Osteoblast (primary cell): ENCODE data around the gene DDX6. TPM values are rescaled to one million over a fixed set of nuclear protein-coding genes. Genes with fewer than 3 reads are reported as not detected.

Source experiments
- DNase-seq: peaks from one replicate; pipeline ENCODE4 v3.0.0; 2011; ENCODE audit warnings: low spot score, mixed read lengths; ENCODE audit not compliant: insufficient read length; ENCODE audit errors: missing footprints
- H2AFZ ChIP-seq: 2 replicates; pipeline ENCODE4 v1.6.0; 2011; ENCODE audit warnings: mild to moderate bottlenecking, low read length
- H3K27ac ChIP-seq: 2 replicates; pipeline ENCODE4 v1.5.1; 2011; ENCODE audit warnings: mild to moderate bottlenecking, low read depth, low read length, moderate library complexity
- H3K27me3 ChIP-seq: 2 replicates; pipeline ENCODE4 v1.6.0; 2012; ENCODE audit warnings: mild to moderate bottlenecking, control low read depth, inconsistent platforms, low read length, moderate library complexity; ENCODE audit not compliant: insufficient read depth
- H3K36me3 ChIP-seq: 2 replicates; pipeline ENCODE4 v1.5.1; 2011; ENCODE audit warnings: mild to moderate bottlenecking, low read length, control low read depth, moderate library complexity; ENCODE audit not compliant: insufficient read depth
- H3K4me1 ChIP-seq: 2 replicates; pipeline ENCODE4 v1.5.1; 2011; ENCODE audit warnings: mild to moderate bottlenecking, low read length, control low read depth, moderate library complexity; ENCODE audit not compliant: insufficient read depth
- H3K4me2 ChIP-seq: 2 replicates; pipeline ENCODE4 v1.6.0; 2011; ENCODE audit warnings: mild to moderate bottlenecking, low read length; ENCODE audit not compliant: insufficient read depth
- H3K4me3 ChIP-seq: fragments of 200-600 bp; sonication (generic); 3 replicates; pipeline ENCODE4 v1.5.1; 2012; ENCODE audit warnings: mild to moderate bottlenecking, low read length, inconsistent platforms; ENCODE audit not compliant: insufficient read depth
- H3K79me2 ChIP-seq: 2 replicates; pipeline ENCODE4 v1.6.0; 2012; ENCODE audit warnings: mild to moderate bottlenecking, low read length, control low read depth, inconsistent platforms; ENCODE audit not compliant: insufficient read depth
- H3K9me3 ChIP-seq: 2 replicates; pipeline ENCODE4 v1.5.1; 2011; ENCODE audit warnings: low read depth, low read length, control low read depth
- H4K20me1 ChIP-seq: 2 replicates; pipeline ENCODE4 v1.6.0; 2012; ENCODE audit warnings: mild to moderate bottlenecking, low read length, control low read depth; ENCODE audit not compliant: insufficient read depth
- CTCF ChIP-seq: IDR thresholded peaks from 2 replicates; pipeline ENCODE4 v1.5.1; 2011; ENCODE audit warnings: mild to moderate bottlenecking, low read depth, low read length, moderate library complexity; ENCODE audit errors: extremely low read depth
- small RNA-seq: library from RNA; depleted of rRNA; stranded (forward); fragments of <200 nt; gene quantifications from one replicate; pipeline ENCODE3, GENCODE V24; 2012
- total RNA-seq: library from RNA; depleted of rRNA; stranded (reverse); fragments of >200 nt; gene quantifications from 2 replicates; pipeline ENCODE4 v1.2.3, GENCODE V29; 2012

Gene DDX6
- total RNA-seq, 1 donor = 122 TPM

GRCh38 chr11:118699506-118700220 lies 91.3 kb downstream of the DDX6 start:
- no peak overlapping the region for H2AFZ ChIP-seq
- no peak overlapping the region for H3K27ac ChIP-seq
- H3K4me3 ChIP-seq = no peak overlapping the region
- no peaks in the 10 kb centered on the region for H3K79me2 ChIP-seq
- H3K9me3 ChIP-seq = no peaks in the 10 kb centered on the region
- no peak for DNase-seq
- no peaks in the 10 kb centered on the region for H3K27me3 ChIP-seq
- H3K4me1 ChIP-seq = no peaks in the 10 kb centered on the region
- TF ChIP-seq CTCF = no peak
- H3K36me3 ChIP-seq = no peaks in the 10 kb centered on the region
- no peak overlapping the region for H3K4me2 ChIP-seq
- H4K20me1 ChIP-seq = no peaks in the 10 kb centered on the region

Small RNA genes lying within 50 kb of the gene (small RNA-seq; reads per million reads assigned to genes)
- gene AP004609.2 (not detected), gene RF00019 (not detected), gene RNU6-376P (not detected)

Other genes with a start within 250 kb of the DDX6 start
- 31.8 and 37.7 TPM in 2 replicates for gene IFT46, start 225.2 kb downstream of the DDX6 start, total RNA-seq
- 162 and 172 TPM in 2 replicates for gene ARCN1, start 218.8 kb downstream of the DDX6 start, total RNA-seq
- 86.9 and 96.3 TPM in 2 replicates for gene PHLDB1, start 183.5 kb downstream of the DDX6 start, total RNA-seq
- gene TREH, start 111.5 kb downstream of the DDX6 start, total RNA-seq = not detected in 2 replicates
- gene CXCR5, start 92.7 kb upstream of the DDX6 start, total RNA-seq = not detected in 2 replicates
- 27.9 and 28.3 TPM in 2 replicates for gene BCL9L, start 134.8 kb upstream of the DDX6 start, total RNA-seq
- not detected in 2 replicates for gene UPK2, start 165.1 kb upstream of the DDX6 start, total RNA-seq
- not detected in 2 replicates for gene FOXR1, start 180.6 kb upstream of the DDX6 start, total RNA-seq
- gene CENATAC, start 207.0 kb upstream of the DDX6 start, total RNA-seq = 37.6 and 37.7 TPM in 2 replicates
- 1,078 and 1,259 TPM in 2 replicates for gene RPS25, start 227.2 kb upstream of the DDX6 start, total RNA-seq
- gene TRAPPC4, start 227.6 kb upstream of the DDX6 start, total RNA-seq = 42.3 and 48.0 TPM in 2 replicates
- gene SLC37A4, start 239.7 kb upstream of the DDX6 start, total RNA-seq = 13.0 and 14.8 TPM in 2 replicates